Measurements from ENCODE around the gene RAB11A.
A peak's percentile ranks its signal among the peaks of the same experiment; 100 is the strongest.
"Not testable (repeated sequence)": the region's sequence is repeated elsewhere in the genome, so short reads cannot be mapped to it uniquely, and the experiment has no call there.

Gene RAB11A

GRCh38 chr15:65845826-65846519, 23.3 kb upstream of the RAB11A start:
- DNase-seq, result no peak

GRCh38 chr15:65847989-65848388, 21.3 kb upstream of the RAB11A start:
- DNase-seq, result no peak

GRCh38 chr15:65851981-65852380, 17.3 kb upstream of the RAB11A start:
- no peak for DNase-seq

- DNase-seq, result no peak
Measured at GRCh38 chr15:65856821-65857455, 12.4 kb upstream of the RAB11A start.

- DNase-seq, result no peak
Measured at GRCh38 chr15:65857718-65858402, 11.4 kb upstream of the RAB11A start.

GRCh38 chr15:65862682-65863081, 6.6 kb upstream of the RAB11A start:
- peak; percentile 65 for DNase-seq

- DNase-seq, result no peak
Measured at GRCh38 chr15:65863106-65863505, 6.2 kb upstream of the RAB11A start.

- DNase-seq, result no peak
Measured at GRCh38 chr15:65867244-65867643, 2.0 kb upstream of the RAB11A start.

- not testable (repeated sequence) for DNase-seq
Measured at GRCh38 chr15:65867933-65868332, 1.4 kb upstream of the RAB11A start.

- no peak for DNase-seq
Measured at GRCh38 chr15:65868546-65869125, 655 bp upstream of the RAB11A start.

GRCh38 chr15:65869954-65870871, 922 bp downstream of the RAB11A start:
- peak; percentile 7 for DNase-seq

- DNase-seq, result peak; percentile 18
Measured at GRCh38 chr15:65870889-65871533, 1.7 kb downstream of the RAB11A start.

- DNase-seq, result not testable (repeated sequence)
Measured at GRCh38 chr15:65871886-65872285, 2.6 kb downstream of the RAB11A start.

GRCh38 chr15:65872596-65872995, 3.3 kb downstream of the RAB11A start:
- DNase-seq, result not testable (repeated sequence)

GRCh38 chr15:65873256-65873655, 4.0 kb downstream of the RAB11A start:
- DNase-seq, result no peak

GRCh38 chr15:65875458-65875857, 6.2 kb downstream of the RAB11A start:
- DNase-seq, result no peak

- DNase-seq, result no peak
Measured at GRCh38 chr15:65877749-65878148, 8.5 kb downstream of the RAB11A start.

- no peak for DNase-seq
Measured at GRCh38 chr15:65881766-65882434, 12.6 kb downstream of the RAB11A start.

GRCh38 chr15:65883571-65883970, 14.3 kb downstream of the RAB11A start:
- no peak for DNase-seq

- no peak for DNase-seq
Measured at GRCh38 chr15:65884511-65884910, 15.2 kb downstream of the RAB11A start.

- no peak for DNase-seq
Measured at GRCh38 chr15:65885668-65886218, 16.5 kb downstream of the RAB11A start.

All from NCI-H2227 treated with DMSO at 0.1 percent for 48 hours (cell line).